HG02852 (cell line): ENCODE data around the gene ARID1B.

Source experiments
- ATAC-seq: cut with Tn5 transposase; IDR thresholded peaks from one replicate; pipeline ENCODE4 v1.9.1; 2021; ENCODE audit warnings: mild to moderate bottlenecking, moderate library complexity; ENCODE audit not compliant: unreplicated experiment

The ARID1B gene

GRCh38 chr6:157013649-157014304, 236.6 kb downstream of the ARID1B start:
- ATAC-seq = no peak

- ATAC-seq = no peak
Measured at GRCh38 chr6:157014871-157015270, 237.7 kb downstream of the ARID1B start.

- ATAC-seq = no peak
Measured at GRCh38 chr6:157017022-157017421, 239.8 kb downstream of the ARID1B start.

GRCh38 chr6:157017861-157018260, 240.7 kb downstream of the ARID1B start:
- no peak for ATAC-seq

- ATAC-seq = no peak
Measured at GRCh38 chr6:157019115-157019641, 242.0 kb downstream of the ARID1B start.

GRCh38 chr6:157019733-157020132, 242.6 kb downstream of the ARID1B start:
- ATAC-seq = no peak

- no peak for ATAC-seq
Measured at GRCh38 chr6:157020398-157020797, 243.2 kb downstream of the ARID1B start.

- peak; percentile 45 for ATAC-seq
Measured at GRCh38 chr6:157020881-157021343, 243.7 kb downstream of the ARID1B start.

GRCh38 chr6:157021344-157021992, 244.3 kb downstream of the ARID1B start:
- ATAC-seq = peak; percentile 74

- peak; percentile 54 for ATAC-seq
Measured at GRCh38 chr6:157021993-157022740, 245.0 kb downstream of the ARID1B start.

- no peak for ATAC-seq
Measured at GRCh38 chr6:157023958-157024357, 246.8 kb downstream of the ARID1B start.

GRCh38 chr6:157024745-157025144, 247.6 kb downstream of the ARID1B start:
- ATAC-seq = no peak

GRCh38 chr6:157025437-157025836, 248.3 kb downstream of the ARID1B start:
- no peak for ATAC-seq

GRCh38 chr6:157029980-157030690, 253.0 kb downstream of the ARID1B start:
- ATAC-seq = peak; percentile 78

- ATAC-seq = no peak
Measured at GRCh38 chr6:157030755-157031154, 253.6 kb downstream of the ARID1B start.

- no peak for ATAC-seq
Measured at GRCh38 chr6:157032923-157033322, 255.7 kb downstream of the ARID1B start.

- no peak for ATAC-seq
Measured at GRCh38 chr6:157033428-157034140, 256.4 kb downstream of the ARID1B start.

- ATAC-seq = no peak
Measured at GRCh38 chr6:157034436-157035230, 257.5 kb downstream of the ARID1B start.

GRCh38 chr6:157035546-157035945, 258.4 kb downstream of the ARID1B start:
- no peak for ATAC-seq
